ENCODE data around the gene ADAMTS7.

DNA sequence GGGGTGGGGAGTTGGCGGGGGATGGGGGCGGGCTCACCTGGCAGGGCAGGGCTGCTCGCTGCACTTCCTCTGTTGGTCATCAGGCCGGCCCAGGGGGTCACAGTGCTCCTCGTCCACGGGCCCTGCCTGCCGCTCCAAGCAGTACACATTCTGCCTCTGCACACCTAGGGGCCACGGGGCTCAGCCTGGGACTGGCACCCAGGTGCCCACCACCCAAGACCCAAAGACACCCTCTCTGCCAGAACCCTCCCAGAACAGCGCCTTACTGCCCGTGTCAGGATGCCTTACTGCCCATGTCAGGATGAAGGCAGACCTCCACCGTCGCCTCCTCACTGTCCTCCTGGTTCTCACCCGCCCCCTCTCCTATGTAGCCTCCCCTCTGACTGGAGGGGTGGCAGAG lies 43.2 kb downstream of the ADAMTS7 start:
- TF ChIP-seq, protein P1, sequence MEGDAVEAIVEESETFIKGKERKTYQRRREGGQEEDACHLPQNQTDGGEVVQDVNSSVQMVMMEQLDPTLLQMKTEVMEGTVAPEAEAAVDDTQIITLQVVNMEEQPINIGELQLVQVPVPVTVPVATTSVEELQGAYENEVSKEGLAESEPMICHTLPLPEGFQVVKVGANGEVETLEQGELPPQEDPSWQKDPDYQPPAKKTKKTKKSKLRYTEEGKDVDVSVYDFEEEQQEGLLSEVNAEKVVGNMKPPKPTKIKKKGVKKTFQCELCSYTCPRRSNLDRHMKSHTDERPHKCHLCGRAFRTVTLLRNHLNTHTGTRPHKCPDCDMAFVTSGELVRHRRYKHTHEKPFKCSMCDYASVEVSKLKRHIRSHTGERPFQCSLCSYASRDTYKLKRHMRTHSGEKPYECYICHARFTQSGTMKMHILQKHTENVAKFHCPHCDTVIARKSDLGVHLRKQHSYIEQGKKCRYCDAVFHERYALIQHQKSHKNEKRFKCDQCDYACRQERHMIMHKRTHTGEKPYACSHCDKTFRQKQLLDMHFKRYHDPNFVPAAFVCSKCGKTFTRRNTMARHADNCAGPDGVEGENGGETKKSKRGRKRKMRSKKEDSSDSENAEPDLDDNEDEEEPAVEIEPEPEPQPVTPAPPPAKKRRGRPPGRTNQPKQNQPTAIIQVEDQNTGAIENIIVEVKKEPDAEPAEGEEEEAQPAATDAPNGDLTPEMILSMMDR (IDR thresholded peaks at IDR 0.05), result no peak
- no peak for TF ChIP-seq POLR2AphosphoS5 (IDR thresholded peaks at IDR 0.05)

Measured in breast epithelium (tissue), 3 donors.